DMS53 (cell line): ENCODE measurements around the gene PKM.

ENCODE experiments used
- DNase-seq: peaks from one replicate; lab custom pipeline; 2025; lab: John Stamatoyannopoulos, UW

PKM gene

GRCh38 chr15:72235298-72235697 lies 4.3 kb upstream of the PKM start:
- no peak for DNase-seq

- no peak for DNase-seq
These were observed 2.8 kb upstream of the PKM start for GRCh38 chr15:72233769-72234168.

- peak; percentile 80 for DNase-seq
These were observed 966 bp upstream of the PKM start for GRCh38 chr15:72231833-72232478.

- DNase-seq = peak; percentile 87
These were observed 559 bp downstream of the PKM start for GRCh38 chr15:72230197-72231065.

GRCh38 chr15:72229947-72230196 lies 1.1 kb downstream of the PKM start:
- DNase-seq = no peak

GRCh38 chr15:72229076-72229946 lies 1.7 kb downstream of the PKM start:
- peak; percentile 27 for DNase-seq

GRCh38 chr15:72227720-72228119 lies 3.3 kb downstream of the PKM start:
- no peak for DNase-seq

- DNase-seq = no peak
These were observed 3.8 kb downstream of the PKM start for GRCh38 chr15:72227192-72227586.

GRCh38 chr15:72223278-72223677 lies 7.7 kb downstream of the PKM start:
- no peak for DNase-seq

- DNase-seq = peak; percentile 15
These were observed 8.6 kb downstream of the PKM start for GRCh38 chr15:72222393-72222792.

GRCh38 chr15:72220687-72221086 lies 10.3 kb downstream of the PKM start:
- no peak for DNase-seq

GRCh38 chr15:72217216-72217615 lies 13.8 kb downstream of the PKM start:
- DNase-seq = no peak

GRCh38 chr15:72216079-72216478 lies 14.9 kb downstream of the PKM start:
- DNase-seq = no peak

- DNase-seq = peak; percentile 18
These were observed 23.4 kb downstream of the PKM start for GRCh38 chr15:72207558-72208085.

GRCh38 chr15:72206677-72207000 lies 24.4 kb downstream of the PKM start:
- no peak for DNase-seq

GRCh38 chr15:72205896-72206676 lies 24.9 kb downstream of the PKM start:
- no peak for DNase-seq

GRCh38 chr15:72205273-72205672 lies 25.7 kb downstream of the PKM start:
- no peak for DNase-seq

- peak; percentile 19 for DNase-seq
These were observed 27.5 kb downstream of the PKM start for GRCh38 chr15:72203507-72203837.

GRCh38 chr15:72202801-72203506 lies 28.0 kb downstream of the PKM start:
- DNase-seq = no peak

GRCh38 chr15:72202302-72202701 lies 28.7 kb downstream of the PKM start:
- DNase-seq = no peak

- peak; percentile 36 for DNase-seq
These were observed 29.5 kb downstream of the PKM start for GRCh38 chr15:72201391-72201921.
